ENCODE measurements around the gene UACA. TPM values are rescaled to one million over a fixed set of nuclear protein-coding genes. Genes with fewer than 3 reads are reported as not detected.

Gene UACA
- total RNA-seq, 1 experiment from 2014 or later, result 59.9 TPM

GRCh38 chr15:70766597-70766996 is 3.2 kb upstream of the UACA start:
- H3K27me3 ChIP-seq (ENCODE audit: insufficient read depth, low read depth), result no peaks in the 10 kb centered on the region
- peaks cover 23% of the 10 kb centered on the region; the same call in 1 of the 2 replicates for H3F3A ChIP-seq (ENCODE audit: insufficient read depth, low read depth)
- intact Hi-C loops (cut with micrococcal nuclease; ENCODE audit: unreplicated experiment), result no loop called here
- ChIA-PET CTCF (no interaction called here), POLR2A (ENCODE audit: unreplicated experiment) (no interaction called here)
- H3K79me2 ChIP-seq (ENCODE audit: low read depth), result peaks cover 10% of the 10 kb centered on the region
- H3K9me2 ChIP-seq (ENCODE audit: insufficient read depth), result no peaks in the 10 kb centered on the region
- H3K4me3 ChIP-seq, result no peak overlapping the region
- H3K27ac ChIP-seq, result no peak overlapping the region
- no peak overlapping the region for H2AFZ ChIP-seq
- no peak for DNase-seq
- H3K36me3 ChIP-seq (ENCODE audit: low read depth), result no peaks in the 10 kb centered on the region
- no peaks in the 10 kb centered on the region for H4K20me1 ChIP-seq (ENCODE audit: insufficient read depth)
- TF ChIP-seq, protein P1, sequence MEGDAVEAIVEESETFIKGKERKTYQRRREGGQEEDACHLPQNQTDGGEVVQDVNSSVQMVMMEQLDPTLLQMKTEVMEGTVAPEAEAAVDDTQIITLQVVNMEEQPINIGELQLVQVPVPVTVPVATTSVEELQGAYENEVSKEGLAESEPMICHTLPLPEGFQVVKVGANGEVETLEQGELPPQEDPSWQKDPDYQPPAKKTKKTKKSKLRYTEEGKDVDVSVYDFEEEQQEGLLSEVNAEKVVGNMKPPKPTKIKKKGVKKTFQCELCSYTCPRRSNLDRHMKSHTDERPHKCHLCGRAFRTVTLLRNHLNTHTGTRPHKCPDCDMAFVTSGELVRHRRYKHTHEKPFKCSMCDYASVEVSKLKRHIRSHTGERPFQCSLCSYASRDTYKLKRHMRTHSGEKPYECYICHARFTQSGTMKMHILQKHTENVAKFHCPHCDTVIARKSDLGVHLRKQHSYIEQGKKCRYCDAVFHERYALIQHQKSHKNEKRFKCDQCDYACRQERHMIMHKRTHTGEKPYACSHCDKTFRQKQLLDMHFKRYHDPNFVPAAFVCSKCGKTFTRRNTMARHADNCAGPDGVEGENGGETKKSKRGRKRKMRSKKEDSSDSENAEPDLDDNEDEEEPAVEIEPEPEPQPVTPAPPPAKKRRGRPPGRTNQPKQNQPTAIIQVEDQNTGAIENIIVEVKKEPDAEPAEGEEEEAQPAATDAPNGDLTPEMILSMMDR (conservative IDR thresholded peaks at IDR 0.05), result no peak
- TF ChIP-seq EZH2 (IDR thresholded peaks at IDR 0.05; ENCODE audit: low read depth), result no peak
- no peaks in the 10 kb centered on the region for H3K9me3 ChIP-seq (ENCODE audit: insufficient read depth, low read depth)
- H3K4me1 ChIP-seq (replicated peaks; ENCODE audit: insufficient read depth), result peaks cover 28% of the 10 kb centered on the region
- BruUV-seq (replicated peaks), result no TSS peak
- H3K4me2 ChIP-seq, result no peak overlapping the region

- H3K27ac ChIP-seq, result no peak overlapping the region
- H3K9me3 ChIP-seq (ENCODE audit: insufficient read depth, low read depth), result no peaks in the 10 kb centered on the region
- BruUV-seq (replicated peaks), result no TSS peak
- CTCF ChIA-PET, result no interaction called here
- no peak overlapping the region for H3K4me2 ChIP-seq
- no peaks in the 10 kb centered on the region for H3K27me3 ChIP-seq (ENCODE audit: insufficient read depth, low read depth)
- H4K20me1 ChIP-seq (ENCODE audit: insufficient read depth), result no peaks in the 10 kb centered on the region
- POLR2A ChIA-PET (ENCODE audit: unreplicated experiment), result no interaction called here
- no peaks in the 10 kb centered on the region for H3K9me2 ChIP-seq (ENCODE audit: insufficient read depth)
- no peak overlapping the region for H2AFZ ChIP-seq
- intact Hi-C loops (cut with micrococcal nuclease; ENCODE audit: unreplicated experiment), result no loop called here
- no peak overlapping the region for H3K4me3 ChIP-seq
- TF ChIP-seq EZH2 (IDR thresholded peaks at IDR 0.05; ENCODE audit: low read depth), result no peak
- TF ChIP-seq, protein P1 (conservative IDR thresholded peaks at IDR 0.05), result no peak
- H3K79me2 ChIP-seq (ENCODE audit: low read depth), result peaks cover 19% of the 10 kb centered on the region
- H3K36me3 ChIP-seq (ENCODE audit: low read depth), result no peaks in the 10 kb centered on the region
- peaks cover 17% of the 10 kb centered on the region; the same call in 1 of the 2 replicates for H3F3A ChIP-seq (ENCODE audit: insufficient read depth, low read depth)
- no peak for DNase-seq
- peaks cover 31% of the 10 kb centered on the region for H3K4me1 ChIP-seq (replicated peaks; ENCODE audit: insufficient read depth)
Observed at GRCh38 chr15:70765504-70766281, 2.3 kb upstream of the UACA start.

DNA sequence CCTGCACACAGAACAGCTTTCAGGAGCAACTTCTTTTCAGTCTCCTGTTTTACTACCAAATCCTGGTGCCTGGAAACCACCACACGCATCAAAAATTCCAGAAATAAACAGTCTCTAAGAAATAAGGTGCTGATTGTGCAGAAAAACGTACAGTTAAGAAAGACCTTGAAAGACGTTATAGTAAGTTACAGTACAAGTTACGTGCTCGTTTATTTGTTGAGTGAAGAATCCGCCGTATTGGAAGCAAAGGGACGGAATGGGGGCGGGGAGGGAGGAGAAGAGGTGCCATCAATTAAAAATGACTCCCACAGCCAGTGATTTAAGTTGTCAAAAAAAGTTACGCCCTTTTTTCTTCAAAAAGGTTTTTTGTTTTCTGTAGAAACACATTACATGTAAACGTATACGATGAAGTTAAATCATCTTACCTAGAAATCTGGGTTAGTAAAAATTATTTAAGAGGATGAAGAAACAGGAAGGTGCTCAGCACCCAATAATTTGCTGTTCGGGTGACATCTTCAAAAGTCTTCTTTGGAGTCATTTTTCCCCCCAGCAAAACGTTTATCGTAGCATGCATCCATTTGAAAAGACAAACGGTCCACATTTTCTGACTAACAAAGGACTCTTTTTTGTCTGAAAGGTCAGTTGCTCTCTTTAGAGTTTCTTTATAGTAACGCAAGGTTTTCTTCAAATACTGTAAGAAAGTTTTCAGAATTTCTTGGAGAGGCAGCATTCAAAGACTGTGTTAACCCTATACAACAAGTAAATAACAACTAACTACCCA is 782 bp upstream of the UACA start:
- H3K4me3 ChIP-seq, result peak overlapping the region; percentile 93
- H3K36me3 ChIP-seq (ENCODE audit: low read depth), result 0 out of 2 replicates have a peak, but pooled peaks cover under 1% of the 10 kb centered on the region
- ChIA-PET CTCF (interaction anchor here (0.7 kb wide), 1 partner anchor 42 kb away, joined by 3 read pairs; no protein-coding TSS in a partner anchor), POLR2A (ENCODE audit: unreplicated experiment) (interaction anchor here (0.5 to 0.9 kb wide), 2 partner anchors 17 to 48 kb away, joined by 4 to 5 read pairs; no protein-coding TSS in a partner anchor)
- peak overlapping the region; percentile 98 for H3K4me2 ChIP-seq
- H3K4me1 ChIP-seq (replicated peaks; ENCODE audit: insufficient read depth), result peaks cover 24% of the 10 kb centered on the region
- intact Hi-C loops (cut with micrococcal nuclease; ENCODE audit: unreplicated experiment), result loop anchor here (1.0 to 5.0 kb wide), 4 partner anchors 17 to 62 kb away; no protein-coding TSS in a partner anchor
- H3K9me2 ChIP-seq (ENCODE audit: insufficient read depth), result no peaks in the 10 kb centered on the region
- TSS peak; percentile 74 for BruUV-seq (replicated peaks)
- H3K79me2 ChIP-seq (ENCODE audit: low read depth), result peaks cover 34% of the 10 kb centered on the region
- no peaks in the 10 kb centered on the region for H3K27me3 ChIP-seq (ENCODE audit: insufficient read depth, low read depth)
- peak overlapping the region; percentile 75 for H3K27ac ChIP-seq
- no peak for DNase-seq
- TF ChIP-seq EZH2 (IDR thresholded peaks at IDR 0.05; ENCODE audit: low read depth), result no peak
- TF ChIP-seq, protein P1 (conservative IDR thresholded peaks at IDR 0.05), result no peak
- no peaks in the 10 kb centered on the region for H3K9me3 ChIP-seq (ENCODE audit: insufficient read depth, low read depth)
- H3F3A ChIP-seq (ENCODE audit: insufficient read depth, low read depth), result peaks cover 13% of the 10 kb centered on the region; the same call in 1 of the 2 replicates
- no peaks in the 10 kb centered on the region for H4K20me1 ChIP-seq (ENCODE audit: insufficient read depth)
- H2AFZ ChIP-seq, result peak overlapping the region; percentile 92

All from PC-9 (cell line).